Endothelial cell of umbilical vein (primary cell): ENCODE measurements around the gene TNS4. TPM values are rescaled to one million over a fixed set of nuclear protein-coding genes. Genes with fewer than 3 reads are reported as not detected.

Source experiments
- BruUV-seq: library from RNA; stranded (reverse); fragments of 400-500 nt; replicated peaks from 2 replicates; lab custom pipeline; 2021; lab: Mats Ljungman, UMichigan
- CTCF ChIA-PET: fragments of 300-600, 350-600 bp; sonication (Branson Sonifier 250); formaldehyde crosslinking; loops from one replicate; lab custom pipeline; 2021; ENCODE audit warnings: antibody characterized with exemption, inconsistent platforms; lab: Charles Lee
- POLR2A ChIA-PET: fragments of 300-600, 350-600 bp; sonication (Branson Sonifier 250); formaldehyde crosslinking; loops from one replicate; lab custom pipeline; 2021; ENCODE audit warnings: antibody characterized with exemption, inconsistent platforms; lab: Charles Lee
- DNase-seq: peaks from one replicate; pipeline ENCODE4 v3.0.0-alpha.2; 2011; ENCODE audit warnings: low read depth, low spot score
- FAIRE-seq: peaks from 2 replicates; lab custom pipeline; 2011; peaks lifted over from hg19 to GRCh38; lab: Jason Lieb, UNC
- H2AFZ ChIP-seq: 2 replicates; pipeline ENCODE4 v1.6.0; 2012; ENCODE audit warnings: low read depth, low read length, control low read depth, inconsistent platforms
- H3K27ac ChIP-seq: 2 replicates; pipeline ENCODE4 v1.5.1; 2011; ENCODE audit warnings: low read depth, mild to moderate bottlenecking, control low read depth, low read length, moderate library complexity; ENCODE audit not compliant: insufficient read depth
- H3K27me3 ChIP-seq, 2 experiments: 2 replicates each; pipeline versions ENCODE4 v1.6.0 to v1.6.1; 2011; ENCODE audit warnings: low read length in 2 of 2, mixed read lengths in 1 of 2; ENCODE audit not compliant: control insufficient read depth in 2 of 2, insufficient read depth in 2 of 2
- H3K36me3 ChIP-seq, 2 experiments: 2 replicates in 1 of 2; 3 replicates in 1 of 2; pipeline ENCODE4 v1.5.1; 2011; ENCODE audit warnings: low read length in 2 of 2, mild to moderate bottlenecking in 1 of 2, moderate library complexity in 1 of 2; ENCODE audit not compliant: control insufficient read depth in 2 of 2, insufficient read depth in 2 of 2; ENCODE audit errors: extremely low read depth in 1 of 2
- H3K4me1 ChIP-seq: 3 replicates; pipeline ENCODE4 v1.5.1; 2011; ENCODE audit warnings: mild to moderate bottlenecking, low read length; ENCODE audit not compliant: control insufficient read depth, insufficient read depth; ENCODE audit errors: extremely low read depth
- H3K4me2 ChIP-seq: 2 replicates; pipeline ENCODE4 v1.6.1; 2011; ENCODE audit warnings: low read length, control low read depth, mixed read lengths; ENCODE audit not compliant: insufficient read depth
- H3K4me3 ChIP-seq, 3 experiments: fragments of 200-600 bp in 1 of 3; sonication (generic), shearing (Covaris generic) in 1 of 3; replicated peaks in 1 of 3; 2 replicates each; pipeline ENCODE4 v1.5.1; 2011 to 2016; ENCODE audit warnings: control low read depth in 3 of 3, low read length in 3 of 3, mild to moderate bottlenecking in 2 of 3, inconsistent platforms in 1 of 3, low read depth in 1 of 3, moderate library complexity in 1 of 3; ENCODE audit not compliant: insufficient read depth in 1 of 3
- H3K79me2 ChIP-seq: 2 replicates; pipeline ENCODE4 v1.6.0; 2012; ENCODE audit warnings: low read length, inconsistent platforms; ENCODE audit not compliant: control insufficient read depth, insufficient read depth
- H3K9ac ChIP-seq: replicated peaks from 2 replicates; pipeline ENCODE3; 2011; ENCODE audit warnings: low read length, control low read depth; ENCODE audit not compliant: insufficient read depth; ENCODE audit errors: extremely low read depth
- H3K9me1 ChIP-seq: replicated peaks from 3 replicates; pipeline ENCODE4 v1.6.0; 2011; ENCODE audit warnings: mild to moderate bottlenecking, low read length; ENCODE audit not compliant: control insufficient read depth, insufficient read depth; ENCODE audit errors: extremely low read depth
- H3K9me3 ChIP-seq: replicated peaks from 2 replicates; pipeline ENCODE4 v1.5.1; 2012; ENCODE audit warnings: low read length, inconsistent platforms; ENCODE audit not compliant: control insufficient read depth, insufficient read depth
- H4K20me1 ChIP-seq: replicated peaks from 2 replicates; pipeline ENCODE3; 2011; ENCODE audit warnings: mild to moderate bottlenecking, low read length; ENCODE audit not compliant: control insufficient read depth, insufficient read depth; ENCODE audit errors: extremely low read depth
- CTCF ChIP-seq, 2 donors: IDR thresholded peaks; 1 replicate in 1 of 2; 2 replicates in 1 of 2; pipeline ENCODE4 v1.5.1; 2011; ENCODE audit warnings: low read length in 2 of 2, mild to moderate bottlenecking in 2 of 2, moderate library complexity in 2 of 2, control low read depth in 1 of 2, inconsistent platforms in 1 of 2, low read depth in 1 of 2; ENCODE audit not compliant: insufficient read depth in 1 of 2; ENCODE audit errors: extremely low read depth in 1 of 2
- EZH2 ChIP-seq: IDR thresholded peaks from 2 replicates; pipeline ENCODE4 v1.6.1; 2012; ENCODE audit warnings: borderline replicate concordance, low read depth, mild to moderate bottlenecking, moderate library complexity, low read length, inconsistent platforms; ENCODE audit not compliant: severe bottlenecking
- FOS ChIP-seq: IDR thresholded peaks from 2 replicates; pipeline ENCODE4 v1.6.1; 2011; ENCODE audit warnings: mild to moderate bottlenecking, low read length, moderate library complexity, borderline replicate concordance; ENCODE audit not compliant: insufficient read depth
- JUN ChIP-seq: IDR thresholded peaks from 2 replicates; pipeline ENCODE4 v1.6.1; 2011; ENCODE audit warnings: borderline replicate concordance, low read depth; ENCODE audit not compliant: insufficient read length, insufficient read depth
- MAX ChIP-seq: IDR thresholded peaks from 2 replicates; pipeline ENCODE4 v1.6.1; 2011; ENCODE audit not compliant: insufficient read depth, insufficient read length
- POLR2A ChIP-seq: IDR thresholded peaks from 2 replicates; pipeline ENCODE4 v1.6.1; 2012; ENCODE audit warnings: low read depth, mild to moderate bottlenecking, control low read depth, low read length
- POLR2AphosphoS5 ChIP-seq: IDR thresholded peaks from 2 replicates; pipeline ENCODE4 v1.6.1; 2012; ENCODE audit warnings: low read depth, mild to moderate bottlenecking, control low read depth, low read length, moderate library complexity; ENCODE audit not compliant: insufficient read depth
- dilution Hi-C: fragments of 300-500 bp; cut with MboI; formaldehyde crosslinking; loops from one replicate; pipeline ENCODE4 v1.15.0; 2019; ENCODE audit warnings: low sequenced_read_pairs; ENCODE audit not compliant: extremely low pct_ligation_motif_present
- intact Hi-C: fragments of 100-400 bp; cut with micrococcal nuclease; formaldehyde crosslinking; loops from one replicate; pipeline ENCODE4 v1.10.0; 2022
- polyA plus RNA-seq, 4 experiments: library from polyadenylated mRNA; depleted of rRNA in 3 of 4; stranded (reverse) in 3 of 4; unstranded in 1 of 4; fragments of >200 nt; gene quantifications; 2 replicates each; pipeline versions ENCODE4 v1.2.1 to v1.2.3, GENCODE V29; 2011 to 2012; ENCODE audit warnings: missing spikeins in 1 of 4
- total RNA-seq: library from RNA; stranded (reverse); gene quantifications from 2 replicates; pipeline ENCODE4 v1.2.3, GENCODE V29; 2021

TNS4 gene
- total and polyA plus RNA-seq, 2 donors (not counting 3 experiments of a cell fraction or from before 2014, with no cell fraction given), result not detected

- Histone ChIP-seq H3K36me3 (no peaks in the 10 kb centered on the region), H3K4me2 (no peak overlapping the region), H2AFZ (no peak overlapping the region), H3K9me1 (no peaks in the 10 kb centered on the region), H4K20me1 (no peaks in the 10 kb centered on the region), H3K9ac (no peak overlapping the region), H3K9me3 (no peaks in the 10 kb centered on the region), H3K27ac (no peak overlapping the region), H3K79me2 (no peaks in the 10 kb centered on the region), H3K27me3 (peaks cover 0 to 2% of the 10 kb centered on the region in 2 experiments), H3K4me1 (no peaks in the 10 kb centered on the region), H3K4me3 (no peak overlapping the region)
- POLR2A ChIA-PET, result interaction anchor here (0.6 to 1.3 kb wide), 5 partner anchors 9 to 57 kb away, joined by 3 to 7 read pairs (median 3); no protein-coding TSS in a partner anchor
- dilution Hi-C loops, result no loop called here
- no peak for DNase-seq
- CTCF ChIA-PET, result interaction anchor here (0.6 to 9.5 kb wide), 55 partner anchors 10 to 1187 kb away, joined by 3 to 148 read pairs (median 7); partner anchors contain the start of genes GJD3, IGFBP4 and TOP2A
- BruUV-seq, result no TSS peak
- FAIRE-seq, result no peak
- intact Hi-C loops, result no loop called here
- TF ChIP-seq POLR2A, result no peak
- TF ChIP-seq POLR2AphosphoS5, result no peak
- no peak for TF ChIP-seq CTCF (IDR thresholded peaks at IDR 0.05; ENCODE audit: extremely low read depth in 1 of 2, insufficient read depth in 1 of 2, low read depth in 1 of 2, low read length in 2 of 2)
- no peak for TF ChIP-seq FOS
- no peak for TF ChIP-seq MAX
- TF ChIP-seq JUN, result no peak
- no peak for TF ChIP-seq EZH2
Measured at GRCh38 chr17:40475234-40475908, 26.1 kb downstream of the TNS4 start.
